PC-3 (cell line): ENCODE measurements around the gene CYP46A1. TPM values are rescaled to one million over a fixed set of nuclear protein-coding genes. Genes with fewer than 3 reads are reported as not detected.

Source experiments
- ATAC-seq: fragments of 200-7000 bp; cut with Tn5 transposase; 2 replicates; pipeline ENCODE4 v1.9.1; 2020; ENCODE audit warnings: mild to moderate bottlenecking, moderate library complexity
- BruUV-seq: library from RNA; stranded (reverse); fragments of 400-500 nt; replicated peaks from 2 replicates; lab custom pipeline; 2021; lab: Mats Ljungman, UMichigan
- CTCF ChIA-PET: fragments of 300-600 bp; sonication (Branson Sonifier 250); formaldehyde crosslinking; loops from one replicate; lab custom pipeline; 2022; ENCODE audit warnings: antibody characterized with exemption; lab: Charles Lee
- POLR2A ChIA-PET: fragments of 300-600 bp; sonication (Branson Sonifier 250); formaldehyde crosslinking; loops from one replicate; lab custom pipeline; 2022; ENCODE audit warnings: antibody characterized with exemption; ENCODE audit not compliant: unreplicated experiment; lab: Charles Lee
- DNase-seq: peaks from one replicate; pipeline ENCODE4 v3.0.0-alpha.2; 2015
- H2AFZ ChIP-seq: fragments of 300-600 bp; sonication (generic); 2 replicates; pipeline ENCODE4 v1.6.0; 2016; ENCODE audit warnings: antibody characterized with exemption, low read length
- H3F3A ChIP-seq: fragments of 300-600 bp; sonication (generic); one replicate; pipeline ENCODE4 v1.6.0; 2017; ENCODE audit warnings: antibody characterized with exemption, low read length, control low read depth, mild to moderate bottlenecking; ENCODE audit not compliant: unreplicated experiment
- H3K27ac ChIP-seq: fragments of 300-600 bp; sonication (generic); 2 replicates; pipeline ENCODE4 v1.5.1; 2016; ENCODE audit warnings: mild to moderate bottlenecking, low read length
- H3K27me3 ChIP-seq: fragments of 300-600 bp; sonication (generic); 2 replicates; pipeline ENCODE4 v1.6.1; 2016; ENCODE audit warnings: low read length, mixed read lengths
- H3K36me3 ChIP-seq: fragments of 300-600 bp; sonication (generic); 2 replicates; pipeline ENCODE4 v1.6.1; 2016; ENCODE audit warnings: low read depth, mixed run types, low read length, mixed read lengths
- H3K4me1 ChIP-seq: fragments of 300-600 bp; sonication (generic); 2 replicates; pipeline ENCODE4 v1.5.1; 2016; ENCODE audit warnings: low read length; ENCODE audit not compliant: insufficient read depth
- H3K4me2 ChIP-seq: fragments of 300-600 bp; sonication (generic); 2 replicates; pipeline ENCODE4 v1.6.0; 2016; ENCODE audit warnings: low read length
- H3K4me3 ChIP-seq: fragments of 300-600 bp; sonication (generic); 2 replicates; pipeline ENCODE4 v1.5.1; 2016; ENCODE audit warnings: mild to moderate bottlenecking, low read length, mixed read lengths
- H3K79me2 ChIP-seq: fragments of 300-600 bp; sonication (generic); 2 replicates; pipeline ENCODE4 v1.6.1; 2017; ENCODE audit warnings: low read length, mixed read lengths
- H3K9ac ChIP-seq: fragments of 300-600 bp; sonication (generic); 2 replicates; pipeline ENCODE4 v1.6.0; 2016; ENCODE audit warnings: mild to moderate bottlenecking, low read length
- H3K9me2 ChIP-seq: fragments of 300-600 bp; sonication (generic); replicated peaks from 2 replicates; pipeline ENCODE4 v1.6.1; 2016; ENCODE audit warnings: mixed run types, low read length, mixed read lengths
- H3K9me3 ChIP-seq: fragments of 300-600 bp; sonication (generic); 2 replicates; pipeline ENCODE4 v1.6.1; 2016; ENCODE audit warnings: low read length, mixed read lengths
- H4K20me1 ChIP-seq: fragments of 300-600 bp; sonication (generic); 2 replicates; pipeline ENCODE4 v1.6.1; 2016; ENCODE audit warnings: low read length, mixed read lengths
- EZH2 ChIP-seq: fragments of 300-600 bp; sonication (generic); IDR thresholded peaks from one replicate; pipeline ENCODE4 v1.6.1; 2017; ENCODE audit warnings: antibody characterized with exemption, mild to moderate bottlenecking, low read length; ENCODE audit not compliant: unreplicated experiment
- EZH2phosphoT487 ChIP-seq: fragments of 300-600 bp; sonication (generic); IDR thresholded peaks from 2 replicates; pipeline ENCODE4 v1.6.1; 2018; ENCODE audit warnings: mild to moderate bottlenecking, antibody characterized with exemption, low read length, borderline replicate concordance
- intact Hi-C: fragments of 100-400 bp; cut with micrococcal nuclease; formaldehyde crosslinking; loops from 2 replicates; pipeline ENCODE4 v1.9.0; 2023
- total RNA-seq: library from RNA; depleted of rRNA; stranded (reverse); fragments of >200 nt; gene quantifications from 2 replicates; pipeline ENCODE4 v1.2.3, GENCODE V29; 2014
- TF ChIP-seq, protein P1 (sequence below): fragments of 300-600 bp; sonication (generic); conservative IDR thresholded peaks from 2 replicates; pipeline ENCODE4 v1.5.1; 2017; ENCODE audit warnings: antibody characterized with exemption, low read depth, mild to moderate bottlenecking, low read length

The CYP46A1 gene
- total RNA-seq, 1 experiment from 2014 or later: 1.2 TPM

GRCh38 chr14:99716091-99716849 lies 32.2 kb downstream of the CYP46A1 start:
- Histone ChIP-seq H4K20me1 (no peaks in the 10 kb centered on the region), H2AFZ (no peak overlapping the region), H3F3A (no peaks in the 10 kb centered on the region), H3K9me3 (no peaks in the 10 kb centered on the region), H3K9me2 (no peaks in the 10 kb centered on the region), H3K36me3 (no peaks in the 10 kb centered on the region), H3K4me3 (no peak overlapping the region), H3K79me2 (no peaks in the 10 kb centered on the region), H3K9ac (no peak overlapping the region), H3K4me2 (no peak overlapping the region), H3K4me1 (no peaks in the 10 kb centered on the region), H3K27ac (no peak overlapping the region), H3K27me3 (no peaks in the 10 kb centered on the region)
- DNase-seq (no peak), ATAC-seq (no peak)
- ChIA-PET CTCF (no interaction called here), POLR2A (no interaction called here)
- intact Hi-C loops: no loop called here
- no TSS peak for BruUV-seq
- TF ChIP-seq EZH2: no peak
- no peak for TF ChIP-seq EZH2phosphoT487
- TF ChIP-seq, protein P1, sequence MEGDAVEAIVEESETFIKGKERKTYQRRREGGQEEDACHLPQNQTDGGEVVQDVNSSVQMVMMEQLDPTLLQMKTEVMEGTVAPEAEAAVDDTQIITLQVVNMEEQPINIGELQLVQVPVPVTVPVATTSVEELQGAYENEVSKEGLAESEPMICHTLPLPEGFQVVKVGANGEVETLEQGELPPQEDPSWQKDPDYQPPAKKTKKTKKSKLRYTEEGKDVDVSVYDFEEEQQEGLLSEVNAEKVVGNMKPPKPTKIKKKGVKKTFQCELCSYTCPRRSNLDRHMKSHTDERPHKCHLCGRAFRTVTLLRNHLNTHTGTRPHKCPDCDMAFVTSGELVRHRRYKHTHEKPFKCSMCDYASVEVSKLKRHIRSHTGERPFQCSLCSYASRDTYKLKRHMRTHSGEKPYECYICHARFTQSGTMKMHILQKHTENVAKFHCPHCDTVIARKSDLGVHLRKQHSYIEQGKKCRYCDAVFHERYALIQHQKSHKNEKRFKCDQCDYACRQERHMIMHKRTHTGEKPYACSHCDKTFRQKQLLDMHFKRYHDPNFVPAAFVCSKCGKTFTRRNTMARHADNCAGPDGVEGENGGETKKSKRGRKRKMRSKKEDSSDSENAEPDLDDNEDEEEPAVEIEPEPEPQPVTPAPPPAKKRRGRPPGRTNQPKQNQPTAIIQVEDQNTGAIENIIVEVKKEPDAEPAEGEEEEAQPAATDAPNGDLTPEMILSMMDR: no peak

- no peaks in the 10 kb centered on the region for H3K9me3 ChIP-seq
- H3K9me2 ChIP-seq: no peaks in the 10 kb centered on the region
- DNase-seq (no peak), ATAC-seq (no peak)
- H3K4me1 ChIP-seq: no peaks in the 10 kb centered on the region
- H3K79me2 ChIP-seq: no peaks in the 10 kb centered on the region
- H3K4me3 ChIP-seq: no peak overlapping the region
- no TSS peak for BruUV-seq
- no peaks in the 10 kb centered on the region for H4K20me1 ChIP-seq
- CTCF ChIA-PET: no interaction called here
- POLR2A ChIA-PET: no interaction called here
- no peaks in the 10 kb centered on the region for H3F3A ChIP-seq
- no peak overlapping the region for H3K9ac ChIP-seq
- no peaks in the 10 kb centered on the region for H3K27me3 ChIP-seq
- H3K27ac ChIP-seq: no peak overlapping the region
- no peaks in the 10 kb centered on the region for H3K36me3 ChIP-seq
- TF ChIP-seq EZH2: no peak
- no peak for TF ChIP-seq EZH2phosphoT487
- intact Hi-C loops: no loop called here
- H3K4me2 ChIP-seq: no peak overlapping the region
- no peak overlapping the region for H2AFZ ChIP-seq
Observed at GRCh38 chr14:99716850-99717681, 33.0 kb downstream of the CYP46A1 start.

GRCh38 chr14:99717682-99718013 lies 33.5 kb downstream of the CYP46A1 start:
- H3K9me3 ChIP-seq: no peaks in the 10 kb centered on the region
- no peak overlapping the region for H3K27ac ChIP-seq
- intact Hi-C loops: no loop called here
- H3K4me3 ChIP-seq: no peak overlapping the region
- no peaks in the 10 kb centered on the region for H3K27me3 ChIP-seq
- no TSS peak for BruUV-seq
- ATAC-seq (no peak), DNase-seq (no peak)
- POLR2A ChIA-PET: no interaction called here
- no peak overlapping the region for H3K4me2 ChIP-seq
- TF ChIP-seq, protein P1: no peak
- TF ChIP-seq EZH2phosphoT487 (no peak), EZH2 (no peak)
- H4K20me1 ChIP-seq: no peaks in the 10 kb centered on the region
- no peaks in the 10 kb centered on the region for H3K79me2 ChIP-seq
- CTCF ChIA-PET: no interaction called here
- no peaks in the 10 kb centered on the region for H3K9me2 ChIP-seq
- H2AFZ ChIP-seq: no peak overlapping the region
- no peaks in the 10 kb centered on the region for H3K4me1 ChIP-seq
- no peaks in the 10 kb centered on the region for H3F3A ChIP-seq
- H3K36me3 ChIP-seq: no peaks in the 10 kb centered on the region
- no peak overlapping the region for H3K9ac ChIP-seq
